Measurements from ENCODE around the gene NAP1L4.

NAP1L4 gene

GRCh38 chr11:2991452-2992233 lies 486 bp downstream of the NAP1L4 start:
- no peak for DNase-seq

- DNase-seq: peak; percentile 42
These were observed 1.3 kb downstream of the NAP1L4 start for GRCh38 chr11:2990617-2991451.

- DNase-seq: peak; percentile 6
These were observed 2.6 kb downstream of the NAP1L4 start for GRCh38 chr11:2989551-2989950.

- DNase-seq: peak; percentile 12
These were observed 3.1 kb downstream of the NAP1L4 start for GRCh38 chr11:2989006-2989405.

GRCh38 chr11:2987881-2988861 lies 4.0 kb downstream of the NAP1L4 start:
- peak; percentile 32 for DNase-seq

- no peak for DNase-seq
These were observed 8.2 kb downstream of the NAP1L4 start for GRCh38 chr11:2983908-2984307.

- no peak for DNase-seq
These were observed 9.9 kb downstream of the NAP1L4 start for GRCh38 chr11:2982214-2982613.

- no peak for DNase-seq
These were observed 11.0 kb downstream of the NAP1L4 start for GRCh38 chr11:2981130-2981529.

GRCh38 chr11:2980168-2980840 lies 11.8 kb downstream of the NAP1L4 start:
- no peak for DNase-seq

GRCh38 chr11:2977113-2977512 lies 15.0 kb downstream of the NAP1L4 start:
- no peak for DNase-seq

GRCh38 chr11:2976294-2977063 lies 15.7 kb downstream of the NAP1L4 start:
- no peak for DNase-seq

- peak; percentile 63 for DNase-seq
These were observed 16.5 kb downstream of the NAP1L4 start for GRCh38 chr11:2975594-2975993.

GRCh38 chr11:2974272-2974671 lies 17.9 kb downstream of the NAP1L4 start:
- no peak for DNase-seq

- DNase-seq: no peak
These were observed 23.7 kb downstream of the NAP1L4 start for GRCh38 chr11:2968341-2968900.

GRCh38 chr11:2964782-2965181 lies 27.3 kb downstream of the NAP1L4 start:
- no peak for DNase-seq

GRCh38 chr11:2963761-2964160 lies 28.4 kb downstream of the NAP1L4 start:
- no peak for DNase-seq

GRCh38 chr11:2963112-2963754 lies 28.9 kb downstream of the NAP1L4 start:
- DNase-seq: no peak

- DNase-seq: no peak
These were observed 31.0 kb downstream of the NAP1L4 start for GRCh38 chr11:2961080-2961479.

GRCh38 chr11:2960139-2960538 lies 32.0 kb downstream of the NAP1L4 start:
- DNase-seq: no peak

- DNase-seq: no peak
These were observed 33.9 kb downstream of the NAP1L4 start for GRCh38 chr11:2958251-2958650.

Measured in CD4-positive, alpha-beta T cell treated with Interleukin-10 for 1 hour (primary cell).